CD4-positive, CD25-positive, alpha-beta regulatory T cell (primary cell): ENCODE measurements around the gene RPL10A. TPM values are rescaled to one million over a fixed set of nuclear protein-coding genes. Genes with fewer than 3 reads are reported as not detected.

Source experiments
- ATAC-seq, 2 donors: fragments of 150-1000 bp; cut with Tn5 transposase; one replicate each; pipeline ENCODE4 v1.10.0; 2021; ENCODE audit warnings: low read depth in 2 of 2, moderate number of reproducible peaks in 2 of 2, moderate library complexity in 1 of 2
- DNase-seq, 3 donors: peaks; one replicate each; pipeline versions ENCODE4 v3.0.0 to v3.0.0-alpha.2; 2012 to 2022; ENCODE audit warnings: mixed read lengths in 1 of 3
- H3K27ac ChIP-seq: one replicate; pipeline ENCODE4 v1.7.0; 2013; ENCODE audit warnings: mild to moderate bottlenecking, low read length; ENCODE audit not compliant: insufficient read depth, poor library complexity, severe bottlenecking
- H3K27me3 ChIP-seq: one replicate; pipeline ENCODE4 v1.7.0; 2013; ENCODE audit warnings: low read length; ENCODE audit not compliant: control insufficient read depth, insufficient read depth
- H3K36me3 ChIP-seq: one replicate; pipeline ENCODE4 v1.7.0; 2013; ENCODE audit warnings: mild to moderate bottlenecking, low read length, moderate library complexity; ENCODE audit not compliant: control insufficient read depth, insufficient read depth
- H3K4me1 ChIP-seq: 2 replicates; pipeline ENCODE4 v1.7.0; 2013; ENCODE audit warnings: mild to moderate bottlenecking, low read length; ENCODE audit not compliant: insufficient read depth, control insufficient read depth, poor library complexity, severe bottlenecking
- H3K4me3 ChIP-seq: one replicate; pipeline ENCODE4 v1.7.0; 2013; ENCODE audit warnings: low read depth, mild to moderate bottlenecking, low read length, moderate library complexity
- H3K9me3 ChIP-seq, 2 experiments: 1 replicate in 1 of 2; 2 replicates in 1 of 2; pipeline ENCODE4 v1.7.0; 2013; ENCODE audit warnings: low read length in 2 of 2, mild to moderate bottlenecking in 1 of 2, moderate library complexity in 1 of 2; ENCODE audit not compliant: control insufficient read depth in 2 of 2
- H3K27ac Mint-ChIP-seq, 3 donors: one replicate each; pipeline ENCODE4 v1.8.0; 2020 to 2022; ENCODE audit warnings: mild to moderate bottlenecking in 3 of 3, mixed read lengths in 3 of 3, moderate library complexity in 2 of 3
- H3K27me3 Mint-ChIP-seq: one replicate; pipeline ENCODE4 v1.8.0; 2022; ENCODE audit warnings: mild to moderate bottlenecking, mixed read lengths
- H3K36me3 Mint-ChIP-seq: one replicate; pipeline ENCODE4 v1.8.0; 2020; ENCODE audit warnings: mixed read lengths
- H3K4me1 Mint-ChIP-seq, 4 donors: one replicate each; pipeline ENCODE4 v1.8.0; 2020 to 2022; ENCODE audit warnings: mixed read lengths in 4 of 4, mild to moderate bottlenecking in 1 of 4
- H3K4me3 Mint-ChIP-seq, 4 donors: one replicate each; pipeline ENCODE4 v1.8.0; 2020 to 2022; ENCODE audit warnings: mild to moderate bottlenecking in 4 of 4, mixed read lengths in 4 of 4, moderate library complexity in 3 of 4
- H3K9me3 Mint-ChIP-seq, 7 donors: one replicate each; pipeline ENCODE4 v1.8.0; 2020 to 2022; ENCODE audit warnings: mixed read lengths in 7 of 7, mild to moderate bottlenecking in 3 of 7, moderate library complexity in 2 of 7
- polyA plus RNA-seq, 4 donors: library from polyadenylated mRNA; unstranded; fragments of 300-500 nt; fragmentation: Illumina TruSeq; gene quantifications; one replicate each; pipeline ENCODE4 v1.2.3, GENCODE V29; 2021
- total RNA-seq: library from RNA; stranded (reverse); gene quantifications from one replicate; pipeline ENCODE4 v1.2.3, GENCODE V29; 2022

The RPL10A gene
- total and polyA plus RNA-seq, 5 donors from 2014 or later = 848 to 1,343 (median 1,161) TPM

- no peaks in the 10 kb centered on the region for H3K36me3 ChIP-seq
- ATAC-seq (no peak), DNase-seq (no peak)
- no peaks in the 10 kb centered on the region for H3K9me3 ChIP-seq
- no peaks in the 10 kb centered on the region for H3K9me3 Mint-ChIP-seq
- no peaks in the 10 kb centered on the region for H3K36me3 Mint-ChIP-seq
- no peaks in the 10 kb centered on the region for H3K4me1 Mint-ChIP-seq
- H3K27ac Mint-ChIP-seq = no peak overlapping the region
- H3K4me3 Mint-ChIP-seq = no peak overlapping the region
- H3K27me3 ChIP-seq = no peaks in the 10 kb centered on the region
- no peaks in the 10 kb centered on the region for H3K27me3 Mint-ChIP-seq
- no peak overlapping the region for H3K27ac ChIP-seq
- H3K4me1 ChIP-seq = no peaks in the 10 kb centered on the region
- no peak overlapping the region for H3K4me3 ChIP-seq
These were observed 28.9 kb upstream of the RPL10A start for GRCh38 chr6:35439308-35439707.

GRCh38 chr6:35441205-35441604, 27.0 kb upstream of the RPL10A start:
- Mint-ChIP-seq H3K27ac (no peak overlapping the region), H3K9me3 (no peaks in the 10 kb centered on the region), H3K4me3 (no peak overlapping the region), H3K27me3 (no peaks in the 10 kb centered on the region), H3K4me1 (peaks cover 0 to 5% (median 0%) of the 10 kb centered on the region in 4 donors), H3K36me3 (no peaks in the 10 kb centered on the region)
- Histone ChIP-seq H3K4me1 (no peaks in the 10 kb centered on the region), H3K27me3 (no peaks in the 10 kb centered on the region), H3K9me3 (no peaks in the 10 kb centered on the region), H3K4me3 (no peak overlapping the region), H3K27ac (no peak overlapping the region), H3K36me3 (no peaks in the 10 kb centered on the region)
- ATAC-seq (no peak), DNase-seq (no peak)

DNA sequence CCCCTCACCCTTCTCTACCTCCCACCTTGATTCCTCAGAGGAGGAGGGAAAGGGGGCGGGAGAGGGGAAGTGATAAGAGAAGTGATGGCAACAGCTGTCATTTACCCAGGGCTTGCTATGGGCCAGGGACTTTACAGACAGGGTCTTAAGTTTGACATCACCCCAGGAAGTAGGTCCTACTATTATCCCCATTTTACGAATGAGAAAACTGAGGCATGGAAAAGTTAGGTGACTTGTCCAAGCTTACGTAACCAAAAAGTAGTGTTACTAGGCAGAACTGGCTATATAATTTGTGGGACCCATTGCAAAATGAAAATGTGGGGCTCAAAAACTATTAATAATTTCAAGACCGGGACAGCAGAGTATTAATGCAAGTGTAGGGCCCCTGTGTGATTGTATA, 26.6 kb upstream of the RPL10A start:
- Histone ChIP-seq H3K27ac (no peak overlapping the region), H3K4me1 (no peaks in the 10 kb centered on the region), H3K27me3 (no peaks in the 10 kb centered on the region), H3K36me3 (no peaks in the 10 kb centered on the region), H3K4me3 (no peak overlapping the region), H3K9me3 (no peaks in the 10 kb centered on the region)
- Mint-ChIP-seq H3K9me3 (no peaks in the 10 kb centered on the region), H3K27ac (no peak overlapping the region), H3K27me3 (no peaks in the 10 kb centered on the region), H3K36me3 (no peaks in the 10 kb centered on the region), H3K4me1 (peaks cover 0 to 5% (median 0%) of the 10 kb centered on the region in 4 donors), H3K4me3 (no peak overlapping the region)
- no peak for ATAC-seq
- no peak for DNase-seq

GRCh38 chr6:35442693-35443092, 25.5 kb upstream of the RPL10A start:
- no peak for ATAC-seq
- no peak overlapping the region for H3K4me3 ChIP-seq
- no peak overlapping the region for H3K4me3 Mint-ChIP-seq
- no peak overlapping the region for H3K27ac Mint-ChIP-seq
- H3K4me1 Mint-ChIP-seq = peaks cover 0 to 5% (median 0%) of the 10 kb centered on the region in 4 donors
- no peaks in the 10 kb centered on the region for H3K36me3 ChIP-seq
- no peaks in the 10 kb centered on the region for H3K27me3 ChIP-seq
- H3K36me3 Mint-ChIP-seq = no peaks in the 10 kb centered on the region
- no peaks in the 10 kb centered on the region for H3K4me1 ChIP-seq
- H3K9me3 Mint-ChIP-seq = no peaks in the 10 kb centered on the region
- no peak overlapping the region for H3K27ac ChIP-seq
- H3K9me3 ChIP-seq = no peaks in the 10 kb centered on the region
- H3K27me3 Mint-ChIP-seq = no peaks in the 10 kb centered on the region
- DNase-seq = no peak

DNA sequence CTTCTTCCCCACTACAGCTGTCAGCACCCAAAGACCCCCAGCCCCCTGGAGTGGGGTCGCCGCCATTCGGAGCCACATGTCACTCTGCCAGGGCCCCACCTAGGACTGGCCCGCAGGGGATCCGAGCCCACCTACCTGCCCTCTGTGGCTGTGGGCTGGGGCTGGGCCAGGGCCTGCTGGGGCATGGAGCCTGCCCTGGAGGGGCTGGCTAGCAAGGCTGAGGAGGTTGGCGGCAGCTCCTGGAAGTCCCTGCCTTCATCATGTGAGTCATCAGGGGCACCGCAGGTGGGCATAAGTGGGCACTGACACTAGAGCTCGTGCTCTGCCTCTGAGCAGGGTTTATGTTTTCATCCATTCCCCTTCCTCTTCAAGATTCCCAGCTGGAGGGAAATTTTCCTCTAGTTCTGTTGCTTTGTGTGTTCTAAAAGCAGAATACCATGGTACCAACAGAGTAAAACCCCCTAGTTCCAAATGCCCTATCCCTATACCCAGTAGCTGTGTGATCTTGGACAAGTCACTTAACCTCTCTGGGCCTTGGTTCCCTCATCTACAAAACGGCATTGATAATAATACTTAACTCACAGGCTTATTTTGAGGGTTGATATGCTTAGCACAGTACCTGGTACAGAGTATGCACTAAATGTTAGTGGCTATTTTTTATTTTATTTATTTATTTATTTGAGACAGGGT, 24.7 kb upstream of the RPL10A start:
- Mint-ChIP-seq H3K4me3 (no peak overlapping the region), H3K9me3 (no peaks in the 10 kb centered on the region), H3K27me3 (no peaks in the 10 kb centered on the region), H3K36me3 (no peaks in the 10 kb centered on the region), H3K4me1 (peaks cover 0 to 5% (median 0%) of the 10 kb centered on the region in 4 donors), H3K27ac (peak overlapping the region in 1 of 3 donors; percentile 36)
- H3K4me3 ChIP-seq = no peak overlapping the region
- H3K36me3 ChIP-seq = no peaks in the 10 kb centered on the region
- H3K9me3 ChIP-seq = no peaks in the 10 kb centered on the region
- H3K27me3 ChIP-seq = no peaks in the 10 kb centered on the region
- ATAC-seq (no peak), DNase-seq (no peak)
- H3K27ac ChIP-seq = no peak overlapping the region
- no peaks in the 10 kb centered on the region for H3K4me1 ChIP-seq

DNA sequence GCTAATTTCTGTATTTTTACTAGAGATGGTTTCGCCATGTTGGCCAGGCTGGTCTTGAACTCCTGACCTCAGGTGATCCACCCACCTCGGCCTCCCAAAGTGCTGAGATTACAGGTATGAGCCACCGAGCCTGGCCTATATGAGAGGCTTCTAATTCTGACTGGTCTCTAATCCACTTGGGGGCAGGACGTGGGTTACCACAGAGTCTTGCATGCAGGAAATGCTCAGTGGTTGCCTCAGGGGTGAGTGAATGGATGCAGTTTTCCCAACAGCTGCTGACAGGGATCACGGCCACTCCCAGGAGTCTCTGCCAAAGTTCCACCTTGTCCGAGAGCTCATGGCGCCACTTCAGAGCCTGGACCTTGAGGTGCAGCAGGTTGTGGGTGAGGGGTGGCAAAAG, 22.5 kb upstream of the RPL10A start:
- H3K27ac ChIP-seq = no peak overlapping the region
- Mint-ChIP-seq H3K9me3 (no peaks in the 10 kb centered on the region), H3K4me3 (no peak overlapping the region), H3K27ac (no peak overlapping the region), H3K27me3 (no peaks in the 10 kb centered on the region), H3K4me1 (peaks cover 6 to 16% (median 8%) of the 10 kb centered on the region in 4 donors), H3K36me3 (no peaks in the 10 kb centered on the region)
- no peaks in the 10 kb centered on the region for H3K36me3 ChIP-seq
- peaks cover 3% of the 10 kb centered on the region for H3K4me1 ChIP-seq
- DNase-seq = peak in 1 of 3 donors; percentile 57
- no peak for ATAC-seq
- H3K9me3 ChIP-seq = no peaks in the 10 kb centered on the region
- H3K4me3 ChIP-seq = no peak overlapping the region
- no peaks in the 10 kb centered on the region for H3K27me3 ChIP-seq

- H3K36me3 Mint-ChIP-seq = no peaks in the 10 kb centered on the region
- no peaks in the 10 kb centered on the region for H3K9me3 Mint-ChIP-seq
- DNase-seq (no peak), ATAC-seq (no peak)
- peaks cover 10 to 32% (median 20%) of the 10 kb centered on the region in 4 donors for H3K4me1 Mint-ChIP-seq
- no peak overlapping the region for H3K27ac ChIP-seq
- H3K36me3 ChIP-seq = no peaks in the 10 kb centered on the region
- no peak overlapping the region for H3K4me3 Mint-ChIP-seq
- H3K27me3 Mint-ChIP-seq = no peaks in the 10 kb centered on the region
- no peaks in the 10 kb centered on the region for H3K9me3 ChIP-seq
- peaks cover 17% of the 10 kb centered on the region for H3K4me1 ChIP-seq
- H3K4me3 ChIP-seq = no peak overlapping the region
- H3K27ac Mint-ChIP-seq = peak overlapping the region in 1 of 3 donors; percentile 64
- no peaks in the 10 kb centered on the region for H3K27me3 ChIP-seq
These were observed 20.0 kb upstream of the RPL10A start for GRCh38 chr6:35448191-35448590.

DNA sequence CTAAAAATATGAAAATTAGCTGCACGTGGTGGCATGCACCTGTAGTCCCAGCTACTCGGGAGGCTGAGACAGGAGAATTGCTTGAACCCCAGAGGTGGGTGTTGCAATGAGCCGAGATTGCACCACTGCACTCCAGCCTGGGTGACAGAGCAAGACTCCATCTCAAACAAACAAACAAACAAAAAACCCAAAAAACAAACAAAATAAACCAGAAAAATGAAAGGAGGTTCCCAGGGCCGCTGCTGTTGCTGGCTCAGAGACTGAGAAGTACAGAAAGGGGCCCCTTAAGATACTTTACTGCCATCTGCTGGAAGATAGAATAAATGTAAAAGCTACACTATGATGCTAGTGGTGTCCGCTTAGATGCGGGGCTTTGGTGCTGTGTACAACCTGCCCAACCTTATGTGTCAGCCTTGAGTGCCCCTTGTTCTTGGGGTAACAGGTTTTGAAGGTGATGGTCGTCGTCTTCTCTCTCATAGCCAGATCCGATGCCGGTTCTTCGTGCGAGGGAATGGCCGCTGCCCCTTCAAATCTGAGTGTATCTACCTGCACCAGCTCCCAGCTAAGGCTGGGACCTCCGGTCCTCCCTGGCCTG, 18.8 kb upstream of the RPL10A start:
- Histone ChIP-seq H3K27ac (no peak overlapping the region), H3K27me3 (no peaks in the 10 kb centered on the region), H3K4me1 (peaks cover 23% of the 10 kb centered on the region), H3K9me3 (no peaks in the 10 kb centered on the region), H3K4me3 (no peak overlapping the region), H3K36me3 (no peaks in the 10 kb centered on the region)
- Mint-ChIP-seq H3K27me3 (no peaks in the 10 kb centered on the region), H3K36me3 (no peaks in the 10 kb centered on the region), H3K27ac (peak overlapping the region in 1 of 3 donors; percentile 89), H3K9me3 (no peaks in the 10 kb centered on the region), H3K4me3 (peak overlapping the region in 2 of 4 donors; percentile 58 to 82), H3K4me1 (peaks cover 12 to 43% (median 27%) of the 10 kb centered on the region in 4 donors)
- DNase-seq (peak in 2 of 3 donors; percentile 76 to 77), ATAC-seq (peak; percentile 72 to 78)
